DND-41 (cell line): ENCODE measurements around the gene NADK2.

ENCODE experiments used
- EZH2 ChIP-seq: IDR thresholded peaks from 3 replicates; pipeline ENCODE4 v1.6.1; 2012; ENCODE audit warnings: borderline replicate concordance, low read depth, mild to moderate bottlenecking, moderate library complexity, low read length, inconsistent platforms; ENCODE audit not compliant: severe bottlenecking
- TF ChIP-seq, protein P1 (sequence below): IDR thresholded peaks from 2 replicates; pipeline ENCODE4 v1.5.1; 2012; ENCODE audit warnings: borderline replicate concordance, low read length, moderate library complexity, mild to moderate bottlenecking; ENCODE audit not compliant: poor library complexity, severe bottlenecking; ENCODE audit errors: extremely low read depth

DNA sequence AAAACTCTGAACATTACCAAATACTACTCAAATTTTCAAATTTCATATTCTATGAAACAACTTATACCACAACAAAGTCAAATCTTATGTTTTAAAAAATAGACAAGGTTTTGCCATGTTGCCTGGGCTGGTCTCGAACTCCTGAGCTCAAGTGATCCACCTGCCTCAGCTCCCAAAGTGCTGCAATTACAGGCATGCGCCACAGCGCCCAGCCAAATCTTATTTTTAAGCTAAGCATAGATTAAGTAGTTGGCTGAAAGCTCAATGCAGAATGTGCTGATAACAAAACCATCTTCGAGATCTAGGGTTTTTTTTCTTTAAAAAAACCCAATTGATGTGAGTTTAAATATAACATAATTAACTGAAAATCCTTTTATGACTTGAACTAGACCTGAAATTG lies 96.4 kb downstream of the NADK2 start:
- TF ChIP-seq, protein P1, sequence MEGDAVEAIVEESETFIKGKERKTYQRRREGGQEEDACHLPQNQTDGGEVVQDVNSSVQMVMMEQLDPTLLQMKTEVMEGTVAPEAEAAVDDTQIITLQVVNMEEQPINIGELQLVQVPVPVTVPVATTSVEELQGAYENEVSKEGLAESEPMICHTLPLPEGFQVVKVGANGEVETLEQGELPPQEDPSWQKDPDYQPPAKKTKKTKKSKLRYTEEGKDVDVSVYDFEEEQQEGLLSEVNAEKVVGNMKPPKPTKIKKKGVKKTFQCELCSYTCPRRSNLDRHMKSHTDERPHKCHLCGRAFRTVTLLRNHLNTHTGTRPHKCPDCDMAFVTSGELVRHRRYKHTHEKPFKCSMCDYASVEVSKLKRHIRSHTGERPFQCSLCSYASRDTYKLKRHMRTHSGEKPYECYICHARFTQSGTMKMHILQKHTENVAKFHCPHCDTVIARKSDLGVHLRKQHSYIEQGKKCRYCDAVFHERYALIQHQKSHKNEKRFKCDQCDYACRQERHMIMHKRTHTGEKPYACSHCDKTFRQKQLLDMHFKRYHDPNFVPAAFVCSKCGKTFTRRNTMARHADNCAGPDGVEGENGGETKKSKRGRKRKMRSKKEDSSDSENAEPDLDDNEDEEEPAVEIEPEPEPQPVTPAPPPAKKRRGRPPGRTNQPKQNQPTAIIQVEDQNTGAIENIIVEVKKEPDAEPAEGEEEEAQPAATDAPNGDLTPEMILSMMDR: no peak
- no peak for TF ChIP-seq EZH2
